Measurements from ENCODE around the gene PTGR3. TPM values are rescaled to one million over a fixed set of nuclear protein-coding genes. Genes with fewer than 3 reads are reported as not detected.

The PTGR3 gene
- total RNA-seq, 1 donor from 2014 or later = 19.3 TPM

GRCh38 chr18:75249175-75249518, 40.2 kb upstream of the PTGR3 start:
- TF ChIP-seq, protein P1, sequence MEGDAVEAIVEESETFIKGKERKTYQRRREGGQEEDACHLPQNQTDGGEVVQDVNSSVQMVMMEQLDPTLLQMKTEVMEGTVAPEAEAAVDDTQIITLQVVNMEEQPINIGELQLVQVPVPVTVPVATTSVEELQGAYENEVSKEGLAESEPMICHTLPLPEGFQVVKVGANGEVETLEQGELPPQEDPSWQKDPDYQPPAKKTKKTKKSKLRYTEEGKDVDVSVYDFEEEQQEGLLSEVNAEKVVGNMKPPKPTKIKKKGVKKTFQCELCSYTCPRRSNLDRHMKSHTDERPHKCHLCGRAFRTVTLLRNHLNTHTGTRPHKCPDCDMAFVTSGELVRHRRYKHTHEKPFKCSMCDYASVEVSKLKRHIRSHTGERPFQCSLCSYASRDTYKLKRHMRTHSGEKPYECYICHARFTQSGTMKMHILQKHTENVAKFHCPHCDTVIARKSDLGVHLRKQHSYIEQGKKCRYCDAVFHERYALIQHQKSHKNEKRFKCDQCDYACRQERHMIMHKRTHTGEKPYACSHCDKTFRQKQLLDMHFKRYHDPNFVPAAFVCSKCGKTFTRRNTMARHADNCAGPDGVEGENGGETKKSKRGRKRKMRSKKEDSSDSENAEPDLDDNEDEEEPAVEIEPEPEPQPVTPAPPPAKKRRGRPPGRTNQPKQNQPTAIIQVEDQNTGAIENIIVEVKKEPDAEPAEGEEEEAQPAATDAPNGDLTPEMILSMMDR (IDR thresholded peaks at IDR 0.05) = no peak
- Mint-ChIP-seq H3K9me3 (no peaks in the 10 kb centered on the region), H3K27ac (no peak overlapping the region), H3K36me3 (ENCODE audit: low read depth) (no peaks in the 10 kb centered on the region), H3K27me3 (no peaks in the 10 kb centered on the region), H3K4me1 (peaks cover 29% of the 10 kb centered on the region), H3K4me3 (no peak overlapping the region)
- no peak for DNase-seq
- ChIA-PET POLR2A (no interaction called here), CTCF (no interaction called here)
- ATAC-seq (ENCODE audit: low read depth) = no peak
- intact Hi-C loops (cut with micrococcal nuclease) = no loop called here

- intact Hi-C loops (cut with micrococcal nuclease) = no loop called here
- ChIA-PET CTCF (no interaction called here), POLR2A (no interaction called here)
- H3K36me3 Mint-ChIP-seq (ENCODE audit: low read depth) = no peaks in the 10 kb centered on the region
- H3K27ac Mint-ChIP-seq = peak overlapping the region; percentile 82
- no peaks in the 10 kb centered on the region for H3K27me3 Mint-ChIP-seq
- ATAC-seq (ENCODE audit: low read depth) (no peak), DNase-seq (no peak)
- TF ChIP-seq, protein P1 (IDR thresholded peaks at IDR 0.05) = no peak
- H3K9me3 Mint-ChIP-seq = no peaks in the 10 kb centered on the region
- H3K4me3 Mint-ChIP-seq = peak overlapping the region; percentile 84
- peaks cover 29% of the 10 kb centered on the region for H3K4me1 Mint-ChIP-seq
Observed at GRCh38 chr18:75248426-75249174, 39.7 kb upstream of the PTGR3 start.

- DNase-seq (no peak), ATAC-seq (ENCODE audit: low read depth) (no peak)
- TF ChIP-seq, protein P1 (IDR thresholded peaks at IDR 0.05) = no peak
- ChIA-PET CTCF (no interaction called here), POLR2A (interaction anchor here (0.6 to 0.7 kb wide), 2 partner anchors 38 to 1246 kb away, joined by 4 read pairs; partner anchors contain the start of gene TSHZ1)
- Mint-ChIP-seq H3K36me3 (ENCODE audit: low read depth) (no peaks in the 10 kb centered on the region), H3K9me3 (no peaks in the 10 kb centered on the region), H3K27me3 (no peaks in the 10 kb centered on the region), H3K27ac (peak overlapping the region; percentile 82), H3K4me1 (peaks cover 26% of the 10 kb centered on the region), H3K4me3 (peak overlapping the region; percentile 84)
- intact Hi-C loops (cut with micrococcal nuclease) = loop anchor here (1.0 kb wide), 1 partner anchor 40 kb away; no protein-coding TSS in a partner anchor
Observed at GRCh38 chr18:75247611-75248421, 38.9 kb upstream of the PTGR3 start.

GRCh38 chr18:75246721-75247610, 38.0 kb upstream of the PTGR3 start:
- Mint-ChIP-seq H3K9me3 (no peaks in the 10 kb centered on the region), H3K27me3 (no peaks in the 10 kb centered on the region), H3K27ac (peak overlapping the region; percentile 82), H3K4me3 (peak overlapping the region; percentile 84), H3K36me3 (ENCODE audit: low read depth) (no peaks in the 10 kb centered on the region), H3K4me1 (peaks cover 26% of the 10 kb centered on the region)
- TF ChIP-seq, protein P1 (IDR thresholded peaks at IDR 0.05) = no peak
- ATAC-seq (ENCODE audit: low read depth) = no peak
- ChIA-PET POLR2A (interaction anchor here (0.7 kb wide), 1 partner anchor 1246 kb away, joined by 4 read pairs; no protein-coding TSS in a partner anchor), CTCF (no interaction called here)
- DNase-seq = no peak
- intact Hi-C loops (cut with micrococcal nuclease) = loop anchor here (1.0 kb wide), 1 partner anchor 39 kb away; no protein-coding TSS in a partner anchor

All from activated B cell treated with CpG ODN at 0.5 μM for 24 hours (primary cell).